ENCODE measurements around the gene LEF1. TPM values are rescaled to one million over a fixed set of nuclear protein-coding genes. Genes with fewer than 3 reads are reported as not detected.

Gene LEF1
- total and polyA plus RNA-seq, 2 donors (not counting 3 experiments of a cell fraction or from before 2014, with no cell fraction given), result 0.46 TPM; not detected in 1

GRCh38 chr4:108201774-108202173, 33.0 kb upstream of the LEF1 start:
- intact Hi-C loops (cut with micrococcal nuclease), result no loop called here
- Histone ChIP-seq H2AFZ (ENCODE audit: low read depth, low read length) (no peak overlapping the region), H3K79me2 (ENCODE audit: control insufficient read depth, insufficient read depth, low read length) (no peaks in the 10 kb centered on the region), H3K9ac (replicated peaks; ENCODE audit: extremely low read depth, insufficient read depth, low read length) (no peak overlapping the region), H3K36me3 (ENCODE audit: control insufficient read depth in 2 of 2, extremely low read depth in 1 of 2, insufficient read depth in 2 of 2, low read length in 2 of 2) (no peaks in the 10 kb centered on the region), H3K9me1 (replicated peaks; ENCODE audit: control insufficient read depth, extremely low read depth, insufficient read depth, low read length) (no peaks in the 10 kb centered on the region), H3K4me1 (ENCODE audit: control insufficient read depth, extremely low read depth, insufficient read depth, low read length) (no peaks in the 10 kb centered on the region), H3K4me2 (ENCODE audit: insufficient read depth, low read length) (no peak overlapping the region), H3K9me3 (replicated peaks; ENCODE audit: control insufficient read depth, insufficient read depth, low read length) (no peaks in the 10 kb centered on the region), H3K27me3 (ENCODE audit: control insufficient read depth in 2 of 2, insufficient read depth in 2 of 2, low read length in 2 of 2) (no peaks in the 10 kb centered on the region), H3K27ac (ENCODE audit: insufficient read depth, low read depth, low read length) (no peak overlapping the region), H3K4me3 (replicated peaks in 1 of 3; ENCODE audit: insufficient read depth in 1 of 3, low read depth in 1 of 3, low read length in 3 of 3) (no peak overlapping the region), H4K20me1 (replicated peaks; ENCODE audit: control insufficient read depth, extremely low read depth, insufficient read depth, low read length) (no peaks in the 10 kb centered on the region)
- ChIA-PET POLR2A (no interaction called here), CTCF (no interaction called here)
- no peak for TF ChIP-seq JUN (IDR thresholded peaks at IDR 0.05; ENCODE audit: borderline replicate concordance, insufficient read depth, insufficient read length, low read depth)
- no peak for TF ChIP-seq EZH2 (IDR thresholded peaks at IDR 0.05; ENCODE audit: borderline replicate concordance, low read depth, low read length, severe bottlenecking)
- TF ChIP-seq POLR2AphosphoS5 (IDR thresholded peaks at IDR 0.05; ENCODE audit: insufficient read depth, low read depth, low read length), result no peak
- TF ChIP-seq POLR2A (IDR thresholded peaks at IDR 0.05; ENCODE audit: low read depth, low read length), result no peak
- TF ChIP-seq CTCF (IDR thresholded peaks at IDR 0.05; ENCODE audit: extremely low read depth in 1 of 2, insufficient read depth in 1 of 2, low read depth in 1 of 2, low read length in 2 of 2), result no peak
- TF ChIP-seq GATA2 (IDR thresholded peaks at IDR 0.05; ENCODE audit: insufficient read depth, insufficient read length, low read depth, low read length), result no peak
- TF ChIP-seq MYC (IDR thresholded peaks at IDR 0.05; ENCODE audit: low read depth, low read length), result no peak
- no peak for TF ChIP-seq FOS (IDR thresholded peaks at IDR 0.05; ENCODE audit: borderline replicate concordance, insufficient read depth, low read length)
- no peak for TF ChIP-seq MAX (IDR thresholded peaks at IDR 0.05; ENCODE audit: insufficient read depth, insufficient read length)
- no TSS peak for BruUV-seq (replicated peaks)
- FAIRE-seq (no peak), DNase-seq (ENCODE audit: low read depth, low spot score) (no peak)
- dilution Hi-C loops (cut with MboI; ENCODE audit: extremely low pct_ligation_motif_present, low sequenced_read_pairs), result no loop called here

Data from endothelial cell of umbilical vein (primary cell).